OCI-LY1 (cell line): ENCODE measurements around the gene C8B.

ENCODE experiments used
- H2AFZ ChIP-seq: fragments of 200-600 bp; sonication (generic), shearing (Covaris generic); 2 replicates; pipeline ENCODE4 v1.6.0; 2014; ENCODE audit warnings: antibody characterized with exemption, mild to moderate bottlenecking, low read length
- H3F3A ChIP-seq: fragments of 200-600 bp; sonication (generic), shearing (Covaris generic); 2 replicates; pipeline ENCODE4 v1.6.0; 2014; ENCODE audit warnings: mild to moderate bottlenecking, antibody characterized with exemption, low read length, moderate library complexity; ENCODE audit not compliant: insufficient read depth
- H3K27ac ChIP-seq: fragments of 200-600 bp; sonication (generic); 2 replicates; pipeline ENCODE4 v1.5.1; 2014; ENCODE audit warnings: low read length, mixed run types, mild to moderate bottlenecking, low read depth; ENCODE audit not compliant: poor library complexity, severe bottlenecking
- H3K27me3 ChIP-seq: fragments of 200-600 bp; sonication (generic); 2 replicates; pipeline ENCODE4 v1.6.0; 2014; ENCODE audit warnings: antibody characterized with exemption, mild to moderate bottlenecking, low read length, moderate library complexity; ENCODE audit not compliant: insufficient read depth
- H3K36me3 ChIP-seq: fragments of 200-600 bp; sonication (generic); 2 replicates; pipeline ENCODE4 v1.6.1; 2014; ENCODE audit warnings: mild to moderate bottlenecking, antibody characterized with exemption, low read length, moderate library complexity, mixed read lengths; ENCODE audit not compliant: insufficient read depth
- H3K4me1 ChIP-seq: fragments of 200-600 bp; sonication (generic); 2 replicates; pipeline ENCODE4 v1.5.1; 2014; ENCODE audit warnings: mild to moderate bottlenecking, low read length, moderate library complexity; ENCODE audit not compliant: insufficient read depth, severe bottlenecking
- H3K4me2 ChIP-seq: fragments of 200-600 bp; sonication (generic), shearing (Covaris generic); 2 replicates; pipeline ENCODE4 v1.6.1; 2014; ENCODE audit warnings: low read length
- H3K4me3 ChIP-seq: fragments of 200-600 bp; sonication (generic); 2 replicates; pipeline ENCODE4 v1.5.1; 2014; ENCODE audit warnings: low read length, low read depth, mild to moderate bottlenecking, mixed read lengths; ENCODE audit not compliant: poor library complexity, severe bottlenecking
- H3K79me2 ChIP-seq: fragments of 200-600 bp; shearing (Covaris generic); 2 replicates; pipeline ENCODE4 v1.6.1; 2016; ENCODE audit warnings: mixed run types, low read length, mixed read lengths; ENCODE audit not compliant: insufficient read depth
- H3K9ac ChIP-seq: fragments of 200-600 bp; sonication (generic), shearing (Covaris generic); 2 replicates; pipeline ENCODE4 v1.6.1; 2014; ENCODE audit warnings: mild to moderate bottlenecking, low read length, mixed read lengths
- H3K9me2 ChIP-seq: fragments of 200-600 bp; sonication (generic), shearing (Covaris generic); 2 replicates; pipeline ENCODE4 v1.6.1; 2014; ENCODE audit warnings: low read depth, mild to moderate bottlenecking, low read length, mixed read lengths
- H3K9me3 ChIP-seq: fragments of 200-600 bp; shearing (Covaris generic); 2 replicates; pipeline ENCODE4 v1.6.1; 2014; ENCODE audit warnings: low read length, mixed read lengths
- H4K20me1 ChIP-seq: fragments of 200-600 bp; sonication (generic), shearing (Covaris generic); 2 replicates; pipeline ENCODE4 v1.6.0; 2016; ENCODE audit warnings: mild to moderate bottlenecking, low read length; ENCODE audit not compliant: insufficient read depth
- EZH2 ChIP-seq: fragments of 200-600 bp; sonication (generic), shearing (Covaris generic); IDR thresholded peaks from 2 replicates; pipeline ENCODE4 v1.8.0; 2017; ENCODE audit warnings: borderline replicate concordance, mixed run types, mild to moderate bottlenecking, antibody characterized with exemption, low read length, moderate library complexity, mixed read lengths
- TF ChIP-seq, protein P1 (sequence below): fragments of 200-600 bp; sonication (generic), shearing (Covaris generic); IDR thresholded peaks from 2 replicates; pipeline ENCODE4 v1.5.1; 2017; ENCODE audit warnings: mild to moderate bottlenecking, antibody characterized with exemption, low read length, moderate library complexity, mixed read lengths

The C8B gene

GRCh38 chr1:56927171-56927570 is 38.6 kb downstream of the C8B start:
- H3K4me2 ChIP-seq = no peak overlapping the region
- H4K20me1 ChIP-seq = no peaks in the 10 kb centered on the region
- no peaks in the 10 kb centered on the region for H3K36me3 ChIP-seq
- no peak overlapping the region for H2AFZ ChIP-seq
- no peak overlapping the region for H3K27ac ChIP-seq
- TF ChIP-seq EZH2 = no peak
- TF ChIP-seq, protein P1, sequence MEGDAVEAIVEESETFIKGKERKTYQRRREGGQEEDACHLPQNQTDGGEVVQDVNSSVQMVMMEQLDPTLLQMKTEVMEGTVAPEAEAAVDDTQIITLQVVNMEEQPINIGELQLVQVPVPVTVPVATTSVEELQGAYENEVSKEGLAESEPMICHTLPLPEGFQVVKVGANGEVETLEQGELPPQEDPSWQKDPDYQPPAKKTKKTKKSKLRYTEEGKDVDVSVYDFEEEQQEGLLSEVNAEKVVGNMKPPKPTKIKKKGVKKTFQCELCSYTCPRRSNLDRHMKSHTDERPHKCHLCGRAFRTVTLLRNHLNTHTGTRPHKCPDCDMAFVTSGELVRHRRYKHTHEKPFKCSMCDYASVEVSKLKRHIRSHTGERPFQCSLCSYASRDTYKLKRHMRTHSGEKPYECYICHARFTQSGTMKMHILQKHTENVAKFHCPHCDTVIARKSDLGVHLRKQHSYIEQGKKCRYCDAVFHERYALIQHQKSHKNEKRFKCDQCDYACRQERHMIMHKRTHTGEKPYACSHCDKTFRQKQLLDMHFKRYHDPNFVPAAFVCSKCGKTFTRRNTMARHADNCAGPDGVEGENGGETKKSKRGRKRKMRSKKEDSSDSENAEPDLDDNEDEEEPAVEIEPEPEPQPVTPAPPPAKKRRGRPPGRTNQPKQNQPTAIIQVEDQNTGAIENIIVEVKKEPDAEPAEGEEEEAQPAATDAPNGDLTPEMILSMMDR = no peak
- H3K27me3 ChIP-seq = no peaks in the 10 kb centered on the region
- H3K4me1 ChIP-seq = no peaks in the 10 kb centered on the region
- no peaks in the 10 kb centered on the region for H3K9me3 ChIP-seq
- H3F3A ChIP-seq = no peaks in the 10 kb centered on the region
- no peak overlapping the region for H3K9ac ChIP-seq
- H3K9me2 ChIP-seq = no peaks in the 10 kb centered on the region
- no peaks in the 10 kb centered on the region for H3K79me2 ChIP-seq
- no peak overlapping the region for H3K4me3 ChIP-seq

DNA sequence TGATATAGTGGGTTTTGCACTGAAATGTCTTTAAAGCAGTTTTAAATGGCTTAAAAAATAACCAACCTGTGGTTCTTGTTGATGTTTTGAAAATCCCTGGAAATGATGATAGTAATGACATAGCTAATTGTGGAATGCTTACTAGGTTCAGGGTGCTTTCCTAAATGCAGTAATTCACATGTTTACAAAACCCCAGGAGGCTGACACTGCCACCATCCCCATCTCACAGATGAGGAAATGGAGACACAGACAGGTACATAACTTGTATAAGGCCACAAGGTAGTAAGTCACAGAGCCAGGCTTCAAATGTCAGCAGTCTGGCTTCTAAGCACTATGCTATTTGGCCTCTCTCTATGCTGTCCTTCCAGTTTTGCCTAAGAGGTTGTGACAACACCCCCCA is 40.6 kb downstream of the C8B start:
- H4K20me1 ChIP-seq = no peaks in the 10 kb centered on the region
- H3K9me2 ChIP-seq = no peaks in the 10 kb centered on the region
- H3K27ac ChIP-seq = no peak overlapping the region
- H3F3A ChIP-seq = no peaks in the 10 kb centered on the region
- no peak for TF ChIP-seq EZH2
- TF ChIP-seq, protein P1 = no peak
- no peak overlapping the region for H3K9ac ChIP-seq
- H3K9me3 ChIP-seq = no peaks in the 10 kb centered on the region
- no peaks in the 10 kb centered on the region for H3K36me3 ChIP-seq
- H3K27me3 ChIP-seq = no peaks in the 10 kb centered on the region
- no peak overlapping the region for H3K4me2 ChIP-seq
- H3K79me2 ChIP-seq = no peaks in the 10 kb centered on the region
- H2AFZ ChIP-seq = no peak overlapping the region
- H3K4me3 ChIP-seq = no peak overlapping the region
- no peaks in the 10 kb centered on the region for H3K4me1 ChIP-seq

GRCh38 chr1:56924116-56924515 is 41.7 kb downstream of the C8B start:
- Histone ChIP-seq H3K9ac (no peak overlapping the region), H3F3A (no peaks in the 10 kb centered on the region), H3K9me2 (no peaks in the 10 kb centered on the region), H3K9me3 (no peaks in the 10 kb centered on the region), H3K4me3 (no peak overlapping the region), H3K36me3 (no peaks in the 10 kb centered on the region), H4K20me1 (no peaks in the 10 kb centered on the region), H2AFZ (no peak overlapping the region), H3K27ac (no peak overlapping the region), H3K79me2 (no peaks in the 10 kb centered on the region), H3K4me1 (no peaks in the 10 kb centered on the region), H3K27me3 (no peaks in the 10 kb centered on the region), H3K4me2 (no peak overlapping the region)
- TF ChIP-seq, protein P1 = no peak
- no peak for TF ChIP-seq EZH2
